H9 (cell line): ENCODE data around the gene RBM4B. TPM values are rescaled to one million over a fixed set of nuclear protein-coding genes. Genes with fewer than 3 reads are reported as not detected.

Source experiments
- DNase-seq: peaks from one replicate; pipeline ENCODE4 v3.0.0-alpha.2; 2017
- H2AFZ ChIP-seq: one replicate; pipeline ENCODE4 v1.6.1; 2013; ENCODE audit warnings: mild to moderate bottlenecking, low read length, control low read depth, moderate library complexity
- H2AK5ac ChIP-seq: 2 replicates; pipeline ENCODE4 v1.6.1; 2013; ENCODE audit warnings: low read length, control low read depth, mixed read lengths; ENCODE audit not compliant: insufficient read length
- H2BK120ac ChIP-seq: one replicate; pipeline ENCODE4 v1.6.1; 2013; ENCODE audit warnings: low read depth, mild to moderate bottlenecking, low read length, control low read depth, inconsistent platforms; ENCODE audit not compliant: poor library complexity, severe bottlenecking
- H2BK12ac ChIP-seq: 2 replicates; pipeline ENCODE4 v1.6.1; 2013; ENCODE audit warnings: low read length, control low read depth, mixed read lengths, low read depth; ENCODE audit not compliant: insufficient read length
- H2BK15ac ChIP-seq: 2 replicates; pipeline ENCODE4 v1.6.1; 2013; ENCODE audit warnings: low read depth, low read length, control low read depth
- H2BK20ac ChIP-seq: one replicate; pipeline ENCODE4 v1.6.1; 2013; ENCODE audit warnings: low read depth, mild to moderate bottlenecking, low read length, control low read depth, inconsistent platforms; ENCODE audit not compliant: poor library complexity, severe bottlenecking
- H2BK5ac ChIP-seq: 2 replicates; pipeline ENCODE4 v1.6.1; 2013; ENCODE audit warnings: low read length, control low read depth, mixed read lengths; ENCODE audit not compliant: insufficient read length
- H3K14ac ChIP-seq: 2 replicates; pipeline ENCODE4 v1.6.1; 2013; ENCODE audit warnings: low read length, control low read depth; ENCODE audit not compliant: insufficient read depth
- H3K18ac ChIP-seq: 2 replicates; pipeline ENCODE4 v1.6.1; 2013; ENCODE audit warnings: low read depth, mild to moderate bottlenecking, mixed read lengths, low read length, control low read depth; ENCODE audit not compliant: insufficient read length
- H3K23ac ChIP-seq: 2 replicates; pipeline ENCODE4 v1.6.1; 2013; ENCODE audit warnings: low read length, control low read depth, mixed read lengths, low read depth; ENCODE audit not compliant: insufficient read length
- H3K23me2 ChIP-seq: 2 replicates; pipeline ENCODE4 v1.6.1; 2013; ENCODE audit warnings: low read depth, mild to moderate bottlenecking, mixed read lengths, low read length, control low read depth; ENCODE audit not compliant: insufficient read length, poor library complexity, severe bottlenecking
- H3K27ac ChIP-seq: 2 replicates; pipeline ENCODE4 v1.5.1; 2013; ENCODE audit warnings: low read length, control low read depth, mixed read lengths, low read depth; ENCODE audit not compliant: insufficient read length
- H3K27me3 ChIP-seq: 2 replicates; pipeline ENCODE4 v1.6.1; 2013; ENCODE audit warnings: low read length, control low read depth, inconsistent platforms; ENCODE audit not compliant: insufficient read depth
- H3K4ac ChIP-seq: 2 replicates; pipeline ENCODE4 v1.6.1; 2013; ENCODE audit warnings: low read depth, mild to moderate bottlenecking, control low read depth, inconsistent platforms, low read length, moderate library complexity
- H3K4me1 ChIP-seq: 2 replicates; pipeline ENCODE4 v1.6.1; 2013; ENCODE audit warnings: low read length, control low read depth, inconsistent platforms; ENCODE audit not compliant: insufficient read depth
- H3K4me2 ChIP-seq: 2 replicates; pipeline ENCODE4 v1.6.1; 2013; ENCODE audit warnings: low read length, control low read depth, mixed read lengths; ENCODE audit not compliant: insufficient read length, insufficient read depth
- H3K56ac ChIP-seq: 2 replicates; pipeline ENCODE4 v1.6.1; 2013; ENCODE audit warnings: low read depth, mild to moderate bottlenecking, mixed read lengths, low read length, control low read depth; ENCODE audit not compliant: insufficient read length
- H3K79me1 ChIP-seq: 2 replicates; pipeline ENCODE4 v1.6.1; 2013; ENCODE audit warnings: low read depth, mild to moderate bottlenecking, moderate library complexity, low read length, control low read depth, inconsistent platforms; ENCODE audit not compliant: insufficient read depth, poor library complexity, severe bottlenecking
- H3K79me2 ChIP-seq: 2 replicates; pipeline ENCODE4 v1.6.1; 2013; ENCODE audit warnings: low read length, control low read depth, inconsistent platforms; ENCODE audit not compliant: insufficient read depth
- H3K9ac ChIP-seq: 2 replicates; pipeline ENCODE4 v1.6.1; 2013; ENCODE audit warnings: low read length, control low read depth, mixed read lengths; ENCODE audit not compliant: insufficient read length; ENCODE audit errors: extremely low read depth
- H3K9me3 ChIP-seq: one replicate; pipeline ENCODE4 v1.6.1; 2013; ENCODE audit warnings: low read depth, low read length, inconsistent platforms; ENCODE audit not compliant: control insufficient read depth
- H3T11ph ChIP-seq: one replicate; pipeline ENCODE4 v1.6.1; 2013; ENCODE audit warnings: mild to moderate bottlenecking, low read length, control low read depth, inconsistent platforms
- H4K20me1 ChIP-seq: one replicate; pipeline ENCODE4 v1.6.1; 2013; ENCODE audit not compliant: control insufficient read depth, insufficient read length, insufficient read depth
- H4K5ac ChIP-seq: 2 replicates; pipeline ENCODE4 v1.6.1; 2013; ENCODE audit warnings: low read depth, mild to moderate bottlenecking, mixed read lengths, low read length, control low read depth; ENCODE audit not compliant: insufficient read length
- H4K8ac ChIP-seq: replicated peaks from 2 replicates; pipeline ENCODE4 v1.6.1; 2013; ENCODE audit warnings: low read length, control low read depth, mixed read lengths, low read depth; ENCODE audit not compliant: insufficient read length
- H4K91ac ChIP-seq: 2 replicates; pipeline ENCODE4 v1.6.1; 2013; ENCODE audit warnings: low read depth, mild to moderate bottlenecking, moderate library complexity, mixed read lengths, low read length, control low read depth; ENCODE audit not compliant: insufficient read length
- H3K27ac Mint-ChIP-seq, 3 experiments: 2 replicates in 2 of 3; 3 replicates in 1 of 3; pipeline ENCODE4 v1.8.0; 2020 to 2021; ENCODE audit warnings: mixed read lengths in 3 of 3, mild to moderate bottlenecking in 1 of 3, moderate library complexity in 1 of 3
- H3K27me3 Mint-ChIP-seq: 2 replicates; pipeline ENCODE4 v1.8.0; 2021; ENCODE audit warnings: low read depth, mild to moderate bottlenecking, moderate library complexity, mixed read lengths
- H3K36me3 Mint-ChIP-seq, 3 experiments: 2 replicates in 2 of 3; 3 replicates in 1 of 3; pipeline ENCODE4 v1.8.0; 2020 to 2021; ENCODE audit warnings: low read depth in 3 of 3, mixed read lengths in 3 of 3; ENCODE audit not compliant: insufficient read depth in 1 of 3
- H3K4me1 Mint-ChIP-seq, 2 experiments: 2 replicates each; pipeline ENCODE4 v1.8.0; 2020; ENCODE audit warnings: mixed read lengths in 2 of 2
- H3K4me3 Mint-ChIP-seq, 2 experiments: 2 replicates in 1 of 2; 3 replicates in 1 of 2; pipeline ENCODE4 v1.8.0; 2020 to 2021; ENCODE audit warnings: mild to moderate bottlenecking in 2 of 2, mixed read lengths in 2 of 2, moderate library complexity in 1 of 2
- H3K9me3 Mint-ChIP-seq, 2 experiments: 2 replicates in 1 of 2; 3 replicates in 1 of 2; pipeline ENCODE4 v1.8.0; 2020; ENCODE audit warnings: mild to moderate bottlenecking in 2 of 2, mixed read lengths in 2 of 2, moderate library complexity in 1 of 2
- CTCF ChIP-seq: fragments of 200-600 bp; sonication (generic); conservative IDR thresholded peaks from 3 replicates; pipeline ENCODE4 v1.8.0; 2021; ENCODE audit warnings: antibody characterized with exemption, mild to moderate bottlenecking
- WGBS: extraction: QIAGEN DNeasy Blood & Tissue Kit; methylation state at CpG from one replicate; pipeline ENCODE4 v1.1.7; 2013; ENCODE audit warnings: missing lambda C conversion rate, low lambda C conversion rate, mixed read lengths; ENCODE audit not compliant: insufficient read length; ENCODE audit errors: extremely low coverage; 5-methylcytosine and 5-hydroxymethylcytosine counted together
- total RNA-seq: library from RNA; stranded (reverse); gene quantifications from 2 replicates; pipeline ENCODE4 v1.2.1, GENCODE V29; 2021

The RBM4B gene
- total RNA-seq, 1 experiment from 2014 or later, result 34.0 TPM

- WGBS, result no CpG with 5 or more reads among the region's 33 CpGs
- H3K4me1 ChIP-seq, result no peaks in the 10 kb centered on the region
- no peak overlapping the region for H3T11ph ChIP-seq
- no peak overlapping the region for H3K56ac ChIP-seq
- H2BK120ac ChIP-seq, result no peak overlapping the region
- DNase-seq, result no peak
- no peaks in the 10 kb centered on the region for H3K27me3 ChIP-seq
- no peak overlapping the region for H3K27ac ChIP-seq
- no peak overlapping the region for H2AK5ac ChIP-seq
- H3K9ac ChIP-seq, result no peak overlapping the region
- H2BK20ac ChIP-seq, result no peak overlapping the region
- H3K18ac ChIP-seq, result no peak overlapping the region
- H2AFZ ChIP-seq, result no peak overlapping the region
- no peaks in the 10 kb centered on the region for H3K79me2 ChIP-seq
- TF ChIP-seq CTCF, result no peak
- H3K23me2 ChIP-seq, result no peaks in the 10 kb centered on the region
- H4K91ac ChIP-seq, result no peak overlapping the region
- H4K8ac ChIP-seq, result no peak overlapping the region
- H3K4ac ChIP-seq, result no peak overlapping the region
- no peak overlapping the region for H2BK12ac ChIP-seq
- no peak overlapping the region for H2BK15ac ChIP-seq
- no peak overlapping the region for H3K4me3 Mint-ChIP-seq
- no peaks in the 10 kb centered on the region for H4K20me1 ChIP-seq
- H3K27me3 Mint-ChIP-seq, result no peaks in the 10 kb centered on the region
- H3K9me3 ChIP-seq, result no peaks in the 10 kb centered on the region
- H3K27ac Mint-ChIP-seq, result no peak overlapping the region
- H3K9me3 Mint-ChIP-seq, result no peaks in the 10 kb centered on the region
- no peak overlapping the region for H3K4me2 ChIP-seq
- H3K23ac ChIP-seq, result no peak overlapping the region
- H4K5ac ChIP-seq, result no peak overlapping the region
- H3K14ac ChIP-seq, result no peak overlapping the region
- peaks cover 16 to 77% (median 75%) of the 10 kb centered on the region in 3 experiments for H3K36me3 Mint-ChIP-seq
- no peaks in the 10 kb centered on the region for H3K79me1 ChIP-seq
- H3K4me1 Mint-ChIP-seq, result peaks cover 6% of the 10 kb centered on the region in 2 experiments
- H2BK5ac ChIP-seq, result no peak overlapping the region
Observed at GRCh38 chr11:66686801-66687750, 9.4 kb upstream of the RBM4B start.
